H9 (cell line): ENCODE data around the gene TBL1Y. TPM values are rescaled to one million over a fixed set of nuclear protein-coding genes. Genes with fewer than 3 reads are reported as not detected.

Experiments used
- DNase-seq: peaks from one replicate; pipeline ENCODE4 v3.0.0-alpha.2; 2017
- H2AFZ ChIP-seq: one replicate; pipeline ENCODE4 v1.6.1; 2013; ENCODE audit warnings: mild to moderate bottlenecking, low read length, control low read depth, moderate library complexity
- H2AK5ac ChIP-seq: 2 replicates; pipeline ENCODE4 v1.6.1; 2013; ENCODE audit warnings: low read length, control low read depth, mixed read lengths; ENCODE audit not compliant: insufficient read length
- H2BK120ac ChIP-seq: one replicate; pipeline ENCODE4 v1.6.1; 2013; ENCODE audit warnings: low read depth, mild to moderate bottlenecking, low read length, control low read depth, inconsistent platforms; ENCODE audit not compliant: poor library complexity, severe bottlenecking
- H2BK12ac ChIP-seq: 2 replicates; pipeline ENCODE4 v1.6.1; 2013; ENCODE audit warnings: low read length, control low read depth, mixed read lengths, low read depth; ENCODE audit not compliant: insufficient read length
- H2BK15ac ChIP-seq: 2 replicates; pipeline ENCODE4 v1.6.1; 2013; ENCODE audit warnings: low read depth, low read length, control low read depth
- H2BK20ac ChIP-seq: one replicate; pipeline ENCODE4 v1.6.1; 2013; ENCODE audit warnings: low read depth, mild to moderate bottlenecking, low read length, control low read depth, inconsistent platforms; ENCODE audit not compliant: poor library complexity, severe bottlenecking
- H2BK5ac ChIP-seq: 2 replicates; pipeline ENCODE4 v1.6.1; 2013; ENCODE audit warnings: low read length, control low read depth, mixed read lengths; ENCODE audit not compliant: insufficient read length
- H3K14ac ChIP-seq: 2 replicates; pipeline ENCODE4 v1.6.1; 2013; ENCODE audit warnings: low read length, control low read depth; ENCODE audit not compliant: insufficient read depth
- H3K18ac ChIP-seq: 2 replicates; pipeline ENCODE4 v1.6.1; 2013; ENCODE audit warnings: low read depth, mild to moderate bottlenecking, mixed read lengths, low read length, control low read depth; ENCODE audit not compliant: insufficient read length
- H3K23ac ChIP-seq: 2 replicates; pipeline ENCODE4 v1.6.1; 2013; ENCODE audit warnings: low read length, control low read depth, mixed read lengths, low read depth; ENCODE audit not compliant: insufficient read length
- H3K23me2 ChIP-seq: 2 replicates; pipeline ENCODE4 v1.6.1; 2013; ENCODE audit warnings: low read depth, mild to moderate bottlenecking, mixed read lengths, low read length, control low read depth; ENCODE audit not compliant: insufficient read length, poor library complexity, severe bottlenecking
- H3K27ac ChIP-seq: 2 replicates; pipeline ENCODE4 v1.5.1; 2013; ENCODE audit warnings: low read length, control low read depth, mixed read lengths, low read depth; ENCODE audit not compliant: insufficient read length
- H3K27me3 ChIP-seq: 2 replicates; pipeline ENCODE4 v1.6.1; 2013; ENCODE audit warnings: low read length, control low read depth, inconsistent platforms; ENCODE audit not compliant: insufficient read depth
- H3K4ac ChIP-seq: 2 replicates; pipeline ENCODE4 v1.6.1; 2013; ENCODE audit warnings: low read depth, mild to moderate bottlenecking, control low read depth, inconsistent platforms, low read length, moderate library complexity
- H3K4me1 ChIP-seq: 2 replicates; pipeline ENCODE4 v1.6.1; 2013; ENCODE audit warnings: low read length, control low read depth, inconsistent platforms; ENCODE audit not compliant: insufficient read depth
- H3K4me2 ChIP-seq: 2 replicates; pipeline ENCODE4 v1.6.1; 2013; ENCODE audit warnings: low read length, control low read depth, mixed read lengths; ENCODE audit not compliant: insufficient read length, insufficient read depth
- H3K56ac ChIP-seq: 2 replicates; pipeline ENCODE4 v1.6.1; 2013; ENCODE audit warnings: low read depth, mild to moderate bottlenecking, mixed read lengths, low read length, control low read depth; ENCODE audit not compliant: insufficient read length
- H3K79me1 ChIP-seq: 2 replicates; pipeline ENCODE4 v1.6.1; 2013; ENCODE audit warnings: low read depth, mild to moderate bottlenecking, moderate library complexity, low read length, control low read depth, inconsistent platforms; ENCODE audit not compliant: insufficient read depth, poor library complexity, severe bottlenecking
- H3K79me2 ChIP-seq: 2 replicates; pipeline ENCODE4 v1.6.1; 2013; ENCODE audit warnings: low read length, control low read depth, inconsistent platforms; ENCODE audit not compliant: insufficient read depth
- H3K9ac ChIP-seq: 2 replicates; pipeline ENCODE4 v1.6.1; 2013; ENCODE audit warnings: low read length, control low read depth, mixed read lengths; ENCODE audit not compliant: insufficient read length; ENCODE audit errors: extremely low read depth
- H3K9me3 ChIP-seq: one replicate; pipeline ENCODE4 v1.6.1; 2013; ENCODE audit warnings: low read depth, low read length, inconsistent platforms; ENCODE audit not compliant: control insufficient read depth
- H3T11ph ChIP-seq: one replicate; pipeline ENCODE4 v1.6.1; 2013; ENCODE audit warnings: mild to moderate bottlenecking, low read length, control low read depth, inconsistent platforms
- H4K20me1 ChIP-seq: one replicate; pipeline ENCODE4 v1.6.1; 2013; ENCODE audit not compliant: control insufficient read depth, insufficient read length, insufficient read depth
- H4K5ac ChIP-seq: 2 replicates; pipeline ENCODE4 v1.6.1; 2013; ENCODE audit warnings: low read depth, mild to moderate bottlenecking, mixed read lengths, low read length, control low read depth; ENCODE audit not compliant: insufficient read length
- H4K8ac ChIP-seq: replicated peaks from 2 replicates; pipeline ENCODE4 v1.6.1; 2013; ENCODE audit warnings: low read length, control low read depth, mixed read lengths, low read depth; ENCODE audit not compliant: insufficient read length
- H4K91ac ChIP-seq: 2 replicates; pipeline ENCODE4 v1.6.1; 2013; ENCODE audit warnings: low read depth, mild to moderate bottlenecking, moderate library complexity, mixed read lengths, low read length, control low read depth; ENCODE audit not compliant: insufficient read length
- H3K27ac Mint-ChIP-seq, 3 experiments: 2 replicates in 2 of 3; 3 replicates in 1 of 3; pipeline ENCODE4 v1.8.0; 2020 to 2021; ENCODE audit warnings: mixed read lengths in 3 of 3, mild to moderate bottlenecking in 1 of 3, moderate library complexity in 1 of 3
- H3K27me3 Mint-ChIP-seq: 2 replicates; pipeline ENCODE4 v1.8.0; 2021; ENCODE audit warnings: low read depth, mild to moderate bottlenecking, moderate library complexity, mixed read lengths
- H3K36me3 Mint-ChIP-seq, 3 experiments: 2 replicates in 2 of 3; 3 replicates in 1 of 3; pipeline ENCODE4 v1.8.0; 2020 to 2021; ENCODE audit warnings: low read depth in 3 of 3, mixed read lengths in 3 of 3; ENCODE audit not compliant: insufficient read depth in 1 of 3
- H3K4me1 Mint-ChIP-seq, 2 experiments: 2 replicates each; pipeline ENCODE4 v1.8.0; 2020; ENCODE audit warnings: mixed read lengths in 2 of 2
- H3K4me3 Mint-ChIP-seq, 2 experiments: 2 replicates in 1 of 2; 3 replicates in 1 of 2; pipeline ENCODE4 v1.8.0; 2020 to 2021; ENCODE audit warnings: mild to moderate bottlenecking in 2 of 2, mixed read lengths in 2 of 2, moderate library complexity in 1 of 2
- H3K9me3 Mint-ChIP-seq, 2 experiments: 2 replicates in 1 of 2; 3 replicates in 1 of 2; pipeline ENCODE4 v1.8.0; 2020; ENCODE audit warnings: mild to moderate bottlenecking in 2 of 2, mixed read lengths in 2 of 2, moderate library complexity in 1 of 2
- CTCF ChIP-seq: fragments of 200-600 bp; sonication (generic); conservative IDR thresholded peaks from 3 replicates; pipeline ENCODE4 v1.8.0; 2021; ENCODE audit warnings: antibody characterized with exemption, mild to moderate bottlenecking
- WGBS: extraction: QIAGEN DNeasy Blood & Tissue Kit; methylation state at CpG from one replicate; pipeline ENCODE4 v1.1.7; 2013; ENCODE audit warnings: missing lambda C conversion rate, low lambda C conversion rate, mixed read lengths; ENCODE audit not compliant: insufficient read length; ENCODE audit errors: extremely low coverage; 5-methylcytosine and 5-hydroxymethylcytosine counted together
- total RNA-seq: library from RNA; stranded (reverse); gene quantifications from 2 replicates; pipeline ENCODE4 v1.2.1, GENCODE V29; 2021

TBL1Y gene
- total RNA-seq, 1 experiment from 2014 or later, result not detected

- H3K27me3 ChIP-seq, result no peaks in the 10 kb centered on the region
- H2BK120ac ChIP-seq, result no peak overlapping the region
- H4K8ac ChIP-seq, result no peak overlapping the region
- no peak overlapping the region for H3K27ac Mint-ChIP-seq
- no peak overlapping the region for H3K4me3 Mint-ChIP-seq
- no peak for TF ChIP-seq CTCF
- H3K23ac ChIP-seq, result no peak overlapping the region
- H3K4me1 ChIP-seq, result no peaks in the 10 kb centered on the region
- no CpG with 5 or more reads among the region's 5 CpGs for WGBS
- H2BK20ac ChIP-seq, result no peak overlapping the region
- no peaks in the 10 kb centered on the region for H3K79me2 ChIP-seq
- no peaks in the 10 kb centered on the region for H3K23me2 ChIP-seq
- H3K4me1 Mint-ChIP-seq, result no peaks in the 10 kb centered on the region
- DNase-seq, result no peak
- H3K27me3 Mint-ChIP-seq, result no peaks in the 10 kb centered on the region
- H3K9me3 ChIP-seq, result no peaks in the 10 kb centered on the region
- H3K9ac ChIP-seq, result no peak overlapping the region
- H4K5ac ChIP-seq, result no peak overlapping the region
- H2BK5ac ChIP-seq, result no peak overlapping the region
- H2BK15ac ChIP-seq, result no peak overlapping the region
- no peak overlapping the region for H3K27ac ChIP-seq
- H3K14ac ChIP-seq, result no peak overlapping the region
- no peak overlapping the region for H2AK5ac ChIP-seq
- H3K4me2 ChIP-seq, result no peak overlapping the region
- H3K9me3 Mint-ChIP-seq, result no peaks in the 10 kb centered on the region
- no peak overlapping the region for H4K91ac ChIP-seq
- H4K20me1 ChIP-seq, result no peaks in the 10 kb centered on the region
- no peak overlapping the region for H3K18ac ChIP-seq
- no peak overlapping the region for H3T11ph ChIP-seq
- no peak overlapping the region for H2AFZ ChIP-seq
- no peak overlapping the region for H2BK12ac ChIP-seq
- no peaks in the 10 kb centered on the region for H3K79me1 ChIP-seq
- H3K4ac ChIP-seq, result no peak overlapping the region
- H3K56ac ChIP-seq, result no peak overlapping the region
- no peaks in the 10 kb centered on the region for H3K36me3 Mint-ChIP-seq
Measured at GRCh38 chrY:6967736-6968135, 57.2 kb downstream of the TBL1Y start.
